Subcutaneous adipose tissue (tissue), 4 donors: ENCODE results near the gene ATIC. TPM values are rescaled to one million over a fixed set of nuclear protein-coding genes. Genes with fewer than 3 reads are reported as not detected.

Experiments used
- total RNA-seq, 4 donors: library from RNA; depleted of rRNA; stranded (reverse); fragments of >200 nt; gene quantifications; one replicate each; pipeline ENCODE4 v1.1.0, GENCODE V29; 2016
- TF ChIP-seq, protein P1 (sequence below): fragments of 450-650 bp; IDR thresholded peaks from one replicate; pipeline ENCODE4 v1.5.1; 2016; ENCODE audit warnings: low read depth, mild to moderate bottlenecking, control low read depth, antibody characterized with exemption, moderate library complexity

ATIC gene
- total RNA-seq, 4 donors from 2014 or later = 33.5 to 71.9 (median 55.2) TPM

DNA sequence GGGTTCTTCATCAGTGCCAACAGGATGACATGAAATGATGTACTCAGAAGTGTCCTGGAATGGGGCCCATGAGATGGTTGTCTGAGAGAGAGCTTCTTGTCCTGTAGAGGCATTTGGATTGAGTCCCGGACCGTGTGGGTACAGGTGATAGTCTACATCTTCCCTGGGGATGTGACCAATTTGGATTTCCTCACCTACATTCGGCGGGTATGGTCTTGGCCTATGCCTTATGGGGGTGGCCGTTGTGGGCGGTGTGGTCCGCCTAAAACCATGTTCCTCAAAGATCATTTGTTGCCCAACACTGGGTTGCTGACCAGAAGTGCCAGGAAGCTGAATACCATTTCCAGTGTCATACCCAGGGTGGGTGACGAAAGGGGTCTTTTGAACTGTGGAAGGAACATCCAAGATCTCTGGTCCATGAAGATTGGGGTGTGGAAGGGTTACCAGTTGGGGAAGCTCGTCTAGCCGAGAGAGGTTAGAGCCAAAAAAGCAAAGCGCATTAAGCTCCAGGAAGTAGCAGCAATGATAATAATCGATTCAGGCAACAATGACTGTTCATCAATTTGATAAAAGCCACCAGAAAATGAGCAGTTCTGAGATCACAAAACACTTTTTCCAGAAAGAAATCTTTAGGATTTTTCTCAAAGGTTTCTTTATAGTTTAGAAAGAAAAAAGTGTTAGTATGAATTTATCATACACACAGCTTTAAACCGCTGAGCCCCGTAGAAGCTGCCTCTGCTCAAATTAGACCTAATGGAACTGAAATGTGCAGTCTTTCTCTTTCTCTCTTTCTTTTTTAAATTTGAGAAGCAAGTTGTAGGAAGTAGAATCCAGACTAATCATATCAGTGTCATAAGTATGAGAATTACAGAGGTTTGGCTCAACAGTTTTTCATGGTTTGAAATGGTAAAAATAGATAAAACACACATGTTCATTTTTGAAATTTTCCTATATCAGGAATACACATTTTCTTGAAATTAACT, 60.3 kb downstream of the ATIC start:
- TF ChIP-seq, protein P1, sequence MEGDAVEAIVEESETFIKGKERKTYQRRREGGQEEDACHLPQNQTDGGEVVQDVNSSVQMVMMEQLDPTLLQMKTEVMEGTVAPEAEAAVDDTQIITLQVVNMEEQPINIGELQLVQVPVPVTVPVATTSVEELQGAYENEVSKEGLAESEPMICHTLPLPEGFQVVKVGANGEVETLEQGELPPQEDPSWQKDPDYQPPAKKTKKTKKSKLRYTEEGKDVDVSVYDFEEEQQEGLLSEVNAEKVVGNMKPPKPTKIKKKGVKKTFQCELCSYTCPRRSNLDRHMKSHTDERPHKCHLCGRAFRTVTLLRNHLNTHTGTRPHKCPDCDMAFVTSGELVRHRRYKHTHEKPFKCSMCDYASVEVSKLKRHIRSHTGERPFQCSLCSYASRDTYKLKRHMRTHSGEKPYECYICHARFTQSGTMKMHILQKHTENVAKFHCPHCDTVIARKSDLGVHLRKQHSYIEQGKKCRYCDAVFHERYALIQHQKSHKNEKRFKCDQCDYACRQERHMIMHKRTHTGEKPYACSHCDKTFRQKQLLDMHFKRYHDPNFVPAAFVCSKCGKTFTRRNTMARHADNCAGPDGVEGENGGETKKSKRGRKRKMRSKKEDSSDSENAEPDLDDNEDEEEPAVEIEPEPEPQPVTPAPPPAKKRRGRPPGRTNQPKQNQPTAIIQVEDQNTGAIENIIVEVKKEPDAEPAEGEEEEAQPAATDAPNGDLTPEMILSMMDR = no peak

DNA sequence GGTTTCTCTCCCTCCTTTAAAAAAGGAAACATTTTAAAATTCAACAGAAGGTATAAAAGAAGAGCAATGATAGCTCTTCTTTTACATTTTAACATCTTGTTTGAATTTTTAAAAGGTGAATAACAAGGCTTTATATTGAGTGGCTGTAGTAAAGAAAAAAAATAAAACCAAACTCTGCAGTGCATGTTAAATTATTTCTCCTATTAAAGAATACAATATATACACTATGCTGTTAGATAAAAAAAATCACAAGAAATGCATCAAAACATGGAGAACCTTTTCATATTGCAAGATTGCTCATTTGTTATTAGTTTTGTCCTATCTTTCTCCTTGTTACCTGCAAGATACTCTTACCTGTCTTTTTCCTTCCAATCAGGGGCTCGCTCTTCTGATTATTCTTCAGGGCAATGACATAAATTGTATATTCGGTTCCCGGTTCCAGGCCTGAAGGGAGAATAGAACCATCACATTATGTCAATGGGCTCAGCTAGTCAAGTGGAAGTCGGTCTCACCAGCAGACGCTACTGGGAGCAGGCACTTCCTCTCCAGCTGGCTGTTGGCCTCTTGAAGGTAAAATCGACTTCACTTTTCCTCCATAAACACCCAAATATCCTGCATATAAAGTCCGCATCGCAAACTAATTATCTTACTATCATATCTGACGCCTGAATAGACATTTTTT, 61.2 kb downstream of the ATIC start:
- TF ChIP-seq, protein P1 = no peak

DNA sequence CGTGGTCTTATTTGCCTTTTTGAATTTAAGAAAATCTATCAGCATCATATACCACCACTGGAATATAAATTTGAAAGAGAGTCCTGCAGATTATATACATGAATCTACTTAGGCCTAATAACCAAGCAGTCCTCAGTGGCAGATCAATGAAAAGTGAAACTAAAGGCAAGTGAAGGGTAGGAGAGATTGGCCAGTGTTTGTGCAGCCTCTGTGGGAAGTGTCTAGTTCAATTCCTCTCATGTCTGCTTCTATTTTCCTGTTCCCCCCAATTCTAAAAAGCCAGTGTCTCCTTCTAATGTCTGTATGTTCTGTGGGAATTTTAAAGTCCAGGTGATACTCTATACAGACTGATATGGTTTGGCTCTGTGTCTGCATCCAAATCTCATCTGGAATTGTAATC, 62.1 kb downstream of the ATIC start:
- TF ChIP-seq, protein P1 = no peak

DNA sequence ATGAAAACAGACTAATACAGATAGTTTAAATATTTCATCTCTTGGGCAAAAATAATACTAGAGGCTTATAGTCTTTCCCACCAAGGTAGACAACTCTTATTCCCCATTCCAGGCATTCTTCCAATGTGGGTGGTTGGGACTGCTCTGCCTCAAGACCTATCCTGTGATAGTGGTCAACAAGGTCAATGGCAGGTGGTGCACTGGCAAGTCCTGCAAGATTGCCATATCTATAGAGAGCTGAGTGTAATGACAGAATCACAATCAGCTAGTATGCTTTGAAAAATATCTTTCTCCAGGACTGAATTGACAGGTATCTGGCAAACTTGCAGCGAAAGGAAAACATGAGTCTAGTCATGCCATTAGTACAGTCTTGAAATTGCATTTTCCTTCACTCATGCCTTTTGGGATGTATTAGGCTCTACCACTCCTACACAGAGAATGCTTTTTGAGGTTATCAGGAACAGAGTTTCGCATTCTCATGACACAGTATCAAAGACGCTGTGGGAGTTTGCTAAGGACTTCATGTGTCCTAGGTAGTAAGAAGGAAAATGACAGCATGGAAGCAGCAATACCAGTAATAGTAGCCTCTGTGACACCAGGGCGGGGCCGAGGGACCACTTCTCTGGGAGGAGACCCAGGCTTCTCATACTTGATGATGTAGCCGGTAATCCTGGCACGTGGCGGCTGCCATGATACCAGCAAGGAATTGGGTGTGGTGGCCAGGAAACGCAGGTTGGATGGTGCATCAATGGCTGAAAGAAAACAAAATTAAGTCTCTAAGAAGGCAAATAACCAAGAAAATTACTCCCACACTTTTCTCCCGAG, 63.0 kb downstream of the ATIC start:
- TF ChIP-seq, protein P1 = no peak

DNA sequence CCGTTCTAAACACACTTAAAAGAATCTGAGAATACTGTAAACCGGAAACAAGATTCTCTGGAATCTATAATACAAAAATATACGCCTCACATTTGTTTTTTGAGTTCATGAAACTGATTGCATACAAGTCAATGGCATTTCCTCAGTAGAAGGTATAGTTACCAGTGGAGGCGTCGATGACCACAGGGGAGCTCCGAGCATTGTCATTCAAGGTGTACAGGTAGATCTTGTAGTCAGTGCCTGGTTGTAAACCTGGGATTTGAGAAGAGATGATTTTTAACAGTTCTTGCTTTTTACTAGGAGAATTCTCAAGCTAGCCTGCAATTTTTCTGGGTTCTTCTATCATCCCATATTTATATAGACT, 63.6 kb downstream of the ATIC start:
- TF ChIP-seq, protein P1 = no peak

DNA sequence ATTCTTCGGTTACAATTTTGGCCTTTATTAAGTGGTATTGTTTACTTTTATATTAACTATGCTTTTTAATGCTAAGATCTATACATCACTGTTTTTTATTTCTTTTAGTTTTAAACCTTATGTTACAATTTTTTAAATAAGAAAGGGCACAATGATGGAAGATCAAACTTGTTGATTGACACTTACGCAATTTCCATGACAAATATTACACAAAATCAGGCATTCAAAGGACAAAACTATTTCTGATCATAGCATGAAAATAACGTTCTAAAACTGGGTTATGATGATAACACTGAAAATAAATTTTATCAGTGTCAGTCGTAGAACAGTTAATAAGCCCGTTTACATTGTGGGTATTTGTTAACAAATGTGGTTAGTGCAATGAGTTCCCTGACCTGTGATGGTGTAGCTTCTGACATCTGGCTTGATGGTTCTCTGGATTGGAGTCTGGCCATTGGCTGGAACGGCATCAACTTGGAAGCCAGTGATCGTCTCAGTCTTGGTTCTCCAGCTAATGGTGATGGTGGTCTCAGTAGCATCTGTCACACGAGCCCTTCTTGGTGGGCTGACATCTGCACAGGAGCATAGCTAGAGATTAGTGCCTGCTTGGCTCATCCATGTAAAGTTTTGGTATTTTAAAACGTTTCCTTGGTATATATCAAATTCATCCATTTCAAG, 64.4 kb downstream of the ATIC start:
- TF ChIP-seq, protein P1 = no peak
